HFF-Myc (cell line): ENCODE measurements around the gene TMEM130.

Experiments used
- DNase-seq: peaks from one replicate; pipeline ENCODE4 v3.0.0-alpha.2; 2011; ENCODE audit warnings: low read depth; ENCODE audit errors: extremely low read depth
- H3K4me3 ChIP-seq: replicated peaks from 2 replicates; pipeline ENCODE4 v1.5.1; 2011; ENCODE audit warnings: low read depth, mild to moderate bottlenecking, control low read depth, low read length
- TF ChIP-seq, protein P1 (sequence below): IDR thresholded peaks from 2 replicates; pipeline ENCODE4 v1.5.1; 2012; ENCODE audit warnings: mild to moderate bottlenecking, low read depth, low read length, control low read depth; ENCODE audit errors: missing control alignments

The TMEM130 gene

DNA sequence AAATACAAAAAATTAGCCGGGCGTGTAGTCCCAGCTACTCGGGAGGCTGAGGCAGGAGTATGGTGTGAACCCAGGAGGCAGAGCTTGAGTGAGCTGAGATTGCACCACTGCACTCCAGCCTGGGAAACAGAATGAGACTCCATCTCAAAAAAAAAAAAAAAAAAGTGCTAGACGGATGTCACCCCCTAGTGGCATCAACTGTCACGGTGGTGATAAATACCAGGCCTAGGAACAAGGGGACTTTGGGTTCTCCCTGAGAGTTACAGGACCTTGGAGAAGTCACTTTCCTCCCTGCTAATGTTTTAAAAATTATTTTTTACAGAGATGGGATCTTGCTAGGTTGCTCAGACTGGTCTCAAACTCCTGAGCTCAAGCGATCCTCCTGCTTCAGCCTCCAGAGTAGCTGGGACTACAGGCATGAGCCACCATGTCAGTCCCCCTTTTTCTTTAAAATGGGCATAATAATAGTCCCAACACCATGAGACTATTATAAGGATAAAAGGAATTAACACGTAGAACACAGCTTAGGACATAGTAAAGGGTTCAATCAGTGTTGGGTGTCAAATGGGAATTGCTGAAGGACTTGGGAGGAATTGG, 2.6 kb upstream of the TMEM130 start:
- TF ChIP-seq, protein P1, sequence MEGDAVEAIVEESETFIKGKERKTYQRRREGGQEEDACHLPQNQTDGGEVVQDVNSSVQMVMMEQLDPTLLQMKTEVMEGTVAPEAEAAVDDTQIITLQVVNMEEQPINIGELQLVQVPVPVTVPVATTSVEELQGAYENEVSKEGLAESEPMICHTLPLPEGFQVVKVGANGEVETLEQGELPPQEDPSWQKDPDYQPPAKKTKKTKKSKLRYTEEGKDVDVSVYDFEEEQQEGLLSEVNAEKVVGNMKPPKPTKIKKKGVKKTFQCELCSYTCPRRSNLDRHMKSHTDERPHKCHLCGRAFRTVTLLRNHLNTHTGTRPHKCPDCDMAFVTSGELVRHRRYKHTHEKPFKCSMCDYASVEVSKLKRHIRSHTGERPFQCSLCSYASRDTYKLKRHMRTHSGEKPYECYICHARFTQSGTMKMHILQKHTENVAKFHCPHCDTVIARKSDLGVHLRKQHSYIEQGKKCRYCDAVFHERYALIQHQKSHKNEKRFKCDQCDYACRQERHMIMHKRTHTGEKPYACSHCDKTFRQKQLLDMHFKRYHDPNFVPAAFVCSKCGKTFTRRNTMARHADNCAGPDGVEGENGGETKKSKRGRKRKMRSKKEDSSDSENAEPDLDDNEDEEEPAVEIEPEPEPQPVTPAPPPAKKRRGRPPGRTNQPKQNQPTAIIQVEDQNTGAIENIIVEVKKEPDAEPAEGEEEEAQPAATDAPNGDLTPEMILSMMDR = peak; percentile 36
- DNase-seq = no peak

DNA sequence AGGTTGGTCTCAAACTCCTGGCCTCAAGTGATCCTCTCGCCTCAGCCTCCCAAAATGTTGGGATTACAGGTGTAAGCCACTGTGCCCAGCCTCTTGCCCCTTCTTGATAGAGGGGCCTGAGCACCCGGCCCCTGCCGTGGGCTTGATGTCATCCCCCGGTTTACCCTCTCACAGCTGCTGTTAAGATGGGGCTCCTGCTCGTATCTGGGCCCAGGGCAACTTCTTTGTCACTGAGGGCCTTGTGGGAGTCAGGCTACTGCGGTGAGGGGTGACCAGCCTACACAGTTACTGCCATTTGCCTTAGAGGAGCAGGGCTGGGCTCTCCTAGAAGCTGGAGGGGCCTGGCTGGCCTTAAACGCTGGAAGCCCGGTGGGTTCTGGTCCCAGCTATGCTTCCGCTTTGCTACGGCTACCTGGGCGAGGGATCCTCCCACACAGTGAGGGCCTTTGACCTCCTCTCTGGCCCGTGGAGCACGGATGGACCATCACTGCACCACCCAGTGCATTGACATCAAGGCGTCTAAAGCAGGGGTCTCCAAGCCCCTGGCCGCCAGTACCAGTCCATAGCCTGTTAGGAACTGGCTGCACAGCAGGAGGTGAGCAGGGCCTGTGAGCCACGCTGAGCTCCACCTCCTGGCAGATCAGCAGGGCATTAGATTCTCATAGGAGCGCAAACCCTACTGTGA, 1.1 kb upstream of the TMEM130 start:
- TF ChIP-seq, protein P1 = no peak
- DNase-seq = no peak
- H3K4me3 ChIP-seq = peak overlapping the region; percentile 42; the same call in 1 of the 2 replicates

More for the DNA sequence above, 2.6 kb upstream of the TMEM130 start:
- H3K4me3 ChIP-seq = no peak overlapping the region

DNA sequence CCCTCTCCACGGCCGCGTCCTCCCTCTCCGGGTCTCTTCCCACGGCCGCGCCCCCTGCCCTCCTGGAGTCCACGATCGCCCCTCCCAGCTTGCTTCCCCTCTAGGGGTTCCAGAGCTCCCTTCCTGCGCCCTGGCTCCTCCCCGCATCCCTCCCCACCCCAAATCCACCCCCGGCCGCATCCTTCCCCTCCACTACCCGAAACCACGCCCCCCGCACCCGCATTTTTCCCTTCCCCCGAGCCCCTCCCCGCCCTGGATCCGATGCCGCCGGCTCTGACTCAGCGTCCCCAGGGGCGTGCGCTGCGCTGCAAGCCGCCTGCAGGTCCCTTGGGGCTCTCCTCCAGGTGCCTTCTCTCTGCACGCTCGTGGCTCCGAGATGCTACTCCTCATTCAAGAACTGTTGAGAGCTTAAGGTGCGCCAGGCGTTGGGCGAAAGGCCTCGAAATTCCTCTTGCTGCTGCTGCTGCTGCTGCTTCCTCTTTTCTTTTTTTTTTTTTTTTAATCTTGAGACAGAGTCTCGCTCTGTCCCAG, 372 bp upstream of the TMEM130 start:
- H3K4me3 ChIP-seq = peak overlapping the region; percentile 42
- no peak for DNase-seq
- TF ChIP-seq, protein P1 = no peak

DNA sequence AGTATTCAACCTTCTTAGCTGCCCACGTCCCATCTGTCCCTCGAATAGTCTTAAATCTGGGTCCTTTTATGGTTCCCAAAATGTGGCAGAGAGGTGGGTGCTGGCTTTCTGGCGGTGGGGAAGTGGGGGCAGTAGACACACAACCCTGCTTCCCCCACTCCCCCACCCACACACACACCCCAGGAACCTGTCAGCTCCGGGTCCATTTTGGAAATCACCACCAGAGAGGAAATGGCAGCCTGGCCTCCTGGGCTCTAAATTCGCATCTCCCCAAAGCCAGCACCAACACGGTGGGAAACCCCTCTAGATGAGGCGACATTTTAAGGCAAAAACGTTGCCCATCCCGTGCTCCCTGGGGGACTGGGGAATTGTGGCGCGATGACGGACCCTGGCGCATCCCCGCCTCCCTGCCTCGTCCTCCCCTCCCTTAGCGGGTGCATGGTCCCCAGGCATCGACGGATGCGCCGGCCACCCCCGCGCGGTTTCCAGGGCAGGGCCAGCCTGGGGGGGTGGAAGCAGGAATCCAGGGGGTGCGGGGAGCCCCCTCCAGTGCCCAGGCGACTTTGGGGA, 702 bp downstream of the TMEM130 start:
- TF ChIP-seq, protein P1 = no peak
- DNase-seq = no peak
- peak overlapping the region; percentile 42 for H3K4me3 ChIP-seq

DNA sequence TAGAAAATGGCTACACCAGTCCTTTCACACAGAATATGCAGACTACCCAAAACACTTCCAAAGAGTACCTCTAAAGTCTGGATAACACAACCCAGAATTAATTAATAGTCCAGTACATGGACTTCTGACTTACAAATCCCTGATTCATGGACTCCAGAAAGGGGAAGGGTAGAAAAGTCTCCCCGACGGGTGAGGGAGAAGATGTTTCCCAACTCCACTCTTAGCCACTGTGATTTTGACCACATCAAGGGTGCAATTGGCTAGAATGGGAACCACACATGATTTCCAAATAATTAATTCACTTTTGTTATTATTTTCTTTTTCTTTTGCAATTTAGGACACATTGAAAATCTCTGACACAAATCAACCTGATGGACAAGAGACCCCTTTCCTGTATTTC, 1.4 kb downstream of the TMEM130 start:
- TF ChIP-seq, protein P1 = no peak
- no peak for DNase-seq
- H3K4me3 ChIP-seq = no peak overlapping the region

DNA sequence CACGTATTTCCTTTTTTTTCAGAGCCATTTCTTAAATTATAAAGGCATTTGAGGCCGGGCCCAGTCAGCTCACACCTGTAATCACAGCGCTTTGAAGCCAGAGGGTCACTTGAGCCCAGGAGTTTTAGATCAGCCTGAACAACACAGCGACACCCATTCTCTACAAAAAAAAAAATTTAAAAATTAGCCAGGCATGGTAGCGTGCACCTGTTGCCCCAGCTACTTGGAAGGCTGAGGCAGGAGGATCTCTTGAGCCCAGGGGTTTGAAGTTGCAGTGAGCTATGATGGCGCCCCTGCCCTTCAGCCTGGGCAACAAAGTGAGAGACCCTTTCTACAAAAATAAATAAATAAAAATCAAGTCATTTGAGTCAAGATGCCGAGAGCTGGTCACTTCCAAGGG, 3.0 kb downstream of the TMEM130 start:
- no peak for DNase-seq
- H3K4me3 ChIP-seq = no peak overlapping the region
- TF ChIP-seq, protein P1 = no peak
